HCT116 (cell line): Measurements from ENCODE around the gene TRIM59.

ENCODE experiments used
- CEBPB ChIP-seq: IDR thresholded peaks from 2 replicates; pipeline ENCODE4 v1.6.1; 2012; ENCODE audit warnings: low read depth
- EZH2 ChIP-seq: fragments of 200-600 bp; sonication (generic); IDR thresholded peaks from 2 replicates; pipeline ENCODE4 v1.6.1; 2017; ENCODE audit warnings: antibody characterized with exemption, mixed run types
- FOSL1 ChIP-seq: IDR thresholded peaks from 2 replicates; pipeline ENCODE4 v1.6.1; 2012; ENCODE audit warnings: low read depth
- JUND ChIP-seq: IDR thresholded peaks from 2 replicates; pipeline ENCODE4 v1.6.1; 2012
- POLR2A ChIP-seq: IDR thresholded peaks from 2 replicates; pipeline ENCODE4 v1.7.0; 2011; ENCODE audit warnings: borderline replicate concordance; ENCODE audit not compliant: insufficient read depth, insufficient read length; ENCODE audit errors: extremely low read depth
- POLR2AphosphoS5 ChIP-seq: IDR thresholded peaks from 2 replicates; pipeline ENCODE4 v1.6.1; 2011; ENCODE audit warnings: mild to moderate bottlenecking, low read depth, low read length, moderate library complexity
- RAD21 ChIP-seq: IDR thresholded peaks from 2 replicates; pipeline ENCODE4 v1.6.1; 2012; ENCODE audit warnings: low read depth, mild to moderate bottlenecking
- ZNF274 ChIP-seq: fragments of 200-500 bp; sonication (Bioruptor generic); IDR thresholded peaks from 2 replicates; pipeline ENCODE4 v1.6.1; 2014; ENCODE audit warnings: mild to moderate bottlenecking, low read depth, low read length, inconsistent platforms
- TF ChIP-seq, protein P1 (sequence below), 3 experiments: fragments of 200-600 bp in 1 of 3; sonication (generic) in 1 of 3; IDR thresholded peaks in 2 of 3; conservative IDR thresholded peaks in 1 of 3; 2 replicates each; pipeline ENCODE4 v1.5.1; 2012 to 2017; ENCODE audit warnings: low read depth in 2 of 3, low read length in 2 of 3, antibody characterized with exemption in 1 of 3, borderline replicate concordance in 1 of 3, control low read depth in 1 of 3, mild to moderate bottlenecking in 1 of 3, mixed read lengths in 1 of 3, mixed run types in 1 of 3, moderate library complexity in 1 of 3; ENCODE audit not compliant: insufficient read depth in 1 of 3
- TF ChIP-seq, protein P2 (sequence below): IDR thresholded peaks from 2 replicates; pipeline ENCODE4 v1.6.1; 2012

DNA sequence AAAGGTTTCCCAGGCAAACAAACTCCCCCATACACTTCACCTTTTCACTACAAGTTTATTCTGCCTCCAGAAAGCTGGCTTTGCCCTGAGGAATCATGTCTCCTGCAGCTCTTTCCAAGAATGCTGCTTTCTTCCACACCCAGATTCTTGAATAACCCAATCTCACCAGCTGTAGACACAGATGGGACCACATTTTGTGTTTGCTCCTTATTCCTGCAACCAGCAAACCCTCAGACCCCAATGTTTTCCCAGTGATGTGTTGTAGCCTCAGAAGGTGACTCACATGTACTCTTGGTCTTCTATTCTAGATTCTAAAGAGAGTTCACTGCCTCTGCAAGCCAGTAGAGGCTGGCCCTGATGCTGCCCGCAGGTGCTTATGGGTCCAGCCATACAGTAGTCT is 23.6 kb upstream of the TRIM59 start:
- TF ChIP-seq, protein P1, sequence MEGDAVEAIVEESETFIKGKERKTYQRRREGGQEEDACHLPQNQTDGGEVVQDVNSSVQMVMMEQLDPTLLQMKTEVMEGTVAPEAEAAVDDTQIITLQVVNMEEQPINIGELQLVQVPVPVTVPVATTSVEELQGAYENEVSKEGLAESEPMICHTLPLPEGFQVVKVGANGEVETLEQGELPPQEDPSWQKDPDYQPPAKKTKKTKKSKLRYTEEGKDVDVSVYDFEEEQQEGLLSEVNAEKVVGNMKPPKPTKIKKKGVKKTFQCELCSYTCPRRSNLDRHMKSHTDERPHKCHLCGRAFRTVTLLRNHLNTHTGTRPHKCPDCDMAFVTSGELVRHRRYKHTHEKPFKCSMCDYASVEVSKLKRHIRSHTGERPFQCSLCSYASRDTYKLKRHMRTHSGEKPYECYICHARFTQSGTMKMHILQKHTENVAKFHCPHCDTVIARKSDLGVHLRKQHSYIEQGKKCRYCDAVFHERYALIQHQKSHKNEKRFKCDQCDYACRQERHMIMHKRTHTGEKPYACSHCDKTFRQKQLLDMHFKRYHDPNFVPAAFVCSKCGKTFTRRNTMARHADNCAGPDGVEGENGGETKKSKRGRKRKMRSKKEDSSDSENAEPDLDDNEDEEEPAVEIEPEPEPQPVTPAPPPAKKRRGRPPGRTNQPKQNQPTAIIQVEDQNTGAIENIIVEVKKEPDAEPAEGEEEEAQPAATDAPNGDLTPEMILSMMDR (IDR thresholded peaks at IDR 0.05 in 2 of 3, conservative IDR thresholded peaks at IDR 0.05 in 1 of 3; ENCODE audit: borderline replicate concordance in 1 of 3, insufficient read depth in 1 of 3, low read depth in 2 of 3, low read length in 2 of 3), result no peak
- no peak for TF ChIP-seq POLR2AphosphoS5
- TF ChIP-seq ZNF274, result no peak
- TF ChIP-seq FOSL1, result no peak
- no peak for TF ChIP-seq POLR2A
- no peak for TF ChIP-seq JUND
- TF ChIP-seq, protein P2, sequence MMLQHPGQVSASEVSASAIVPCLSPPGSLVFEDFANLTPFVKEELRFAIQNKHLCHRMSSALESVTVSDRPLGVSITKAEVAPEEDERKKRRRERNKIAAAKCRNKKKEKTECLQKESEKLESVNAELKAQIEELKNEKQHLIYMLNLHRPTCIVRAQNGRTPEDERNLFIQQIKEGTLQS, result no peak
- TF ChIP-seq EZH2, result no peak
- TF ChIP-seq RAD21, result no peak
- no peak for TF ChIP-seq CEBPB
